ENCODE results near the gene RPL38.
"Not testable (repeated sequence)": the region's sequence is repeated elsewhere in the genome, so short reads cannot be mapped to it uniquely, and the experiment has no call there.

Gene RPL38

DNA sequence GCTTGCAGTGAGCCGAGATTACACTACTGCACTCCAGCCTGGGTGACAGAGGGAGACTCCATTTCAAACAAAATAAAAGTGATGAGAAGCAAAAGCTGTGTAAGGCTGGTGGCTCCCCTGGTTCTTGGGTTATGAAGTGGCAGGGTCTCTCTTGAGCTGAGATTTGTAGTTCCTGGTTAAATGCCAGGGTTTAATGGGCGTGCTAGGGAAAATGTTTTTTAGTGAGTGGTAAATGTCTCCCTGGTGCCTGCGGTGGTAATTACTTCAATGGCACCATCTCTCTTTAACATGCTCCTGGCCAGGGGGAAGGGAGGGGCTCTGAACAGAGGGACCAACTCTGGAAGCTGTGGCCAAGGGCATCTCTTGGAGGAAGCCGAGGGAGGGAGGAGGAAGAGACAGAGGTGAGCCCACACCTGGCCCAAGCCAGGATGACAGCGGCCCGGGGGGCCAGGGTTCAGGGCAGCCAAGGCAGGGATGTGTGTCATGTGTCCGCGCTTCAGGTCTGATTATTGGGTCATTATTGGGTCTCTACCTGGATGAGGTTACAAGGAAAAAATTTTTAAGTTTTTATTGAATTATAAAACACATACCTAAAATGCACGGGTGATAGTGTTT, 17.8 kb upstream of the RPL38 start:
- no peak for DNase-seq

DNA sequence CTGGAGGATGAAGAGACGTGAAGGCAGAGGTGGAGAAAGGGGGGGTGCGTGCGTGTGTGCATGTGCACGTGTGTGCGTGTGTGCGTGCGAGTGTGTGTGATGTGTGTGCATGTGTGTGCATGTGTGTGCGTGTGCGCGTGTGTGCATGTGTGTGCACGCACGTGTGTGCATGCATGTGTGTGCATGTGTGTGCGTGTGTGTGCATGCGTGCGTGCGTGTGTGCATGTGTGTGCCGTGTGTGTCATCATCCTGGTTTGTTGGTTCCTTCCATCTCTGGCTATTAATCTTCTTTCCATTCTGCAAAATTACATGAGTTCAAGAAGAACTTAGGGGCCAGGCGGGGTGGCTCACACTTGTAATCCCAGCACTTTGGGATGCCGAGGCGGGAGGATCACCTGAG, 17.0 kb upstream of the RPL38 start:
- no peak for DNase-seq

DNA sequence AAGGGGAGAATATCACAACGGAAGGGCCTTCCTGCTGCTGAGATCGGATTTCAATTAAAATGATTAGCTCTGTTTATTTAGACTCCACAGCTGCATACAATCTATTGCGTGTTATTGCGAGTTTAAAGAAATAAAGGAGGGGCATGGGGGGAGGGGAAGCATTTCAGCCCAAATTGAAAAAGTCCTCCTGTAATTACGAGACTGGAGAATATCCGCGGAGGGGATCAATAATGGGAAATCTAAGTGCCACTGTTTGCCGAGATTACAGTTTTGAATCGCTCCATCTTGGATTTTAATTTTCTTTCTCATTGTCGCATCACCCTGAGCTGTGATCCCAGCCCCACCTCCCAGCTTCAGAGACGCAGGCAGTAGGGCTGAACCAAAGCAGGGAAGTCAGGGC, 15.7 kb upstream of the RPL38 start:
- no peak for DNase-seq

DNA sequence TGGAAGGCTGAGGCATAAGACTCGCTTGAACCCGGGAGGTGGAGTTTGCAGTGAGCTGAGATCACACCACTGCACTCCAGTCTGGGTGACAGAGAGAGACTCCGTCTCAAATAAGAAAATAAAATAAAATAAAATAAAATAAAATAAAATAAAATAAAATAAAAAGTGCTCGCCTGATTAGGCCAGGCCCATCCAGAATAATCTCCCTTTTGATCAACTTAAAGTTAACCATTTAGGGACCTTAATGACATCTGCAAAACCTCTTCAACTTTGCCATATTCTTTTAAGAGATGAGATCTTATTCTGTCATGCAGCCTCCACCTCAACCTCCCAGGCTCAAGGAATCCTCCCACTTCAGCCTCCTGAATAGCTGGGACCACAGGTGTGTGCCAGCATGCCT, 14.8 kb upstream of the RPL38 start:
- not testable (repeated sequence) for DNase-seq

DNA sequence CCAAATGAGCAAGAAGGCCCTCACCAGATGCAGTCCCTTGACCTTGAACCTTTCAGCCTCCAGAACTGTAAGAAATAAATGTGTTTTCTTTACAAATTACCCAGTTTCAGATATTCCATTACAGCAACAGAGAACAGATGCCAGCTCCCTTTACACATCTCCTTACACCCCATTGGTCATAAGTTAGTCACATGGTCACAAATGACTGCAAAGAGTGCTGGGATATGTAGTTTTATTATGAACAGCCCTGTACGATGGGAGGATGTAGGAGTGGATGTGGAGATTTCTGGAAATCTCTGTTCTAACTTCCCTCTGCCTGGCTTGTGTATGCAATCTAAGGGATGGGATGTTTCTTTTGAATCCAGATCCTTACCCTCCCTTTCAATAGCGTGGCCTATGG, 13.3 kb upstream of the RPL38 start:
- DNase-seq, result no peak

DNA sequence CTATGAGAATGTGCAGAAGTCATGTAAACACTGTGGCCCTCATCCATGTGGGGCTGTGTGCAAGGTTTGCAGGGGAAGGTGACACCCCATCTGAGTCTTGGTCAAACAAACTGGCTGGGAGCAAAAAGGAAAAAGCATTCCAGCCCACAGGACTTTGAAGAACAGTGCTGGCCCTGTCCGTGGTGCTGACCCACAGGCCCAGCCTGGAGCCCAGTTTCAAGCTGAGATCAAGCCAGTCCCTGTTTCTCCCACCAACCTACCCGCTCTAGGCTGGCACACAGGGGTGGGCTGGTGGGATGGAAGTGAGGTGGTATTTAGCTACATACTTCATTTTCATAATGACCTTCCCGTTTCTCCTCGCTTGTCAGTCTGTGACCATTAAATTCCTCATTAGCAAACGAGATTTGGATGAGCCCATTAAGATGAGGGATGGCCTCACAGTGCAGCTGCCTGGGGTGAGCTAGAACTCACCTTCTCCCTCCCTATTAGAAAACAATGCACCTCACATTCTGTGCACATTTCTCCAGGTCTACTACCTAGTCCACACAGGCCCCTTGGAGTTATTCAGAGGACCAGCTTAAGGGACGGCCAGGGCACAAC, 12.6 kb upstream of the RPL38 start:
- no peak for DNase-seq

DNA sequence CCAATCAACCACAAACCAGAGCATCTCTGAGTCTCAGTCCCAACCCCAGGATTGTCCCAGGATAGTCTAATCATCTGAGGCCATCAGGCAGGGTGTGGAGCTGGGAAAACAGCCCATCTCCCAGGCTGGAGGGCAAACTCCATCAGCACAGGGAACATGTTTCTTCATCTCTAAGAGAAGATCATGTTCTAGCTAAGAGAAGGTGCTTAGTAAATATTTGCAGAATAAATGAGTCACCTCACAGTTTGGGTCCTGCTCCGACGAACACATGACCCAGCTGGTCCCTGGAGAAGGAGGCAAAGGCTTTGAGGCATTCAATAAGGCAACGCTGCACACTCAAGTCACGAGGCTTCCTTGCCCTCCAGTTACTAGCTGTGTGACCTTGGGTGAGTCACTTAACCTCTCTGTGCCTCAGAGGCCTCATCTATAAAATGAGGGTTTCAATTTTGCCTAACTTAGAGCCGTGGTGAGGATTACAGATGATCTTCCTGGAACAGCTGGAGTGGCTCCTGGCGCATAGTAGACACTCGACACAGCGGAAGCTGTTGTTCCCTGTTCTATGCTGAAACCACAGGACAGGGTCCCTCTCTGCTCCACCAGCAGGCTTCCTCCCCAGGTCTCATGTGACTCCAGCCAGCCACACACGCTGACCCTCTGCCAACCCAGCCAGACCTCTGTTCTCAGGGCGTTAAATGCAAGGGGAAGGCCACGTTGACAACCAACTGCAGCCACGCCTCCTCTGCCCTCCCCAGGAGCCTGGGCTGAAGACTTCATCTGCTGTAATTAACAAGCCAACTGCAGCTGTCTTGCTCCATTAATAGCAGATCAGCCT, 10.3 kb upstream of the RPL38 start:
- no peak for DNase-seq

DNA sequence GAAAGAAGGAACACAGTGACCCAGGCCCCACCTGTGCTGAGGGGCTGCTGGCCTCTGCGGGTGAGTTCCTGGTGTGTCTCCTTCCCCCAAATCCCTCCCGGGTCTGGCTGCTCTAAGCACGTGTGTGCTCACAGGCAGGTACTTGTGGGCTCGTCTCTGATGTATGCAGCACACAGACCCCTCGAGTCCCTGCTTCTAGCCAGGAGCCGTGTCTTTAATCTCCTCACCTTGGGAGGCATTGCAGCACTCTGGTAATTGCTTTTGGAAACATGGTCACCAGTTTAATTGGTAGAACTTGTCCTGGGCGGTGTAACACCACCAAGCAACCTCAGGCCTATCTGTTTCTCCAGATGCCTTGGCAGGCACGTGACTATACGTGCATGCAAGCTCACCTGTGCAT, 8.8 kb upstream of the RPL38 start:
- no peak for DNase-seq

DNA sequence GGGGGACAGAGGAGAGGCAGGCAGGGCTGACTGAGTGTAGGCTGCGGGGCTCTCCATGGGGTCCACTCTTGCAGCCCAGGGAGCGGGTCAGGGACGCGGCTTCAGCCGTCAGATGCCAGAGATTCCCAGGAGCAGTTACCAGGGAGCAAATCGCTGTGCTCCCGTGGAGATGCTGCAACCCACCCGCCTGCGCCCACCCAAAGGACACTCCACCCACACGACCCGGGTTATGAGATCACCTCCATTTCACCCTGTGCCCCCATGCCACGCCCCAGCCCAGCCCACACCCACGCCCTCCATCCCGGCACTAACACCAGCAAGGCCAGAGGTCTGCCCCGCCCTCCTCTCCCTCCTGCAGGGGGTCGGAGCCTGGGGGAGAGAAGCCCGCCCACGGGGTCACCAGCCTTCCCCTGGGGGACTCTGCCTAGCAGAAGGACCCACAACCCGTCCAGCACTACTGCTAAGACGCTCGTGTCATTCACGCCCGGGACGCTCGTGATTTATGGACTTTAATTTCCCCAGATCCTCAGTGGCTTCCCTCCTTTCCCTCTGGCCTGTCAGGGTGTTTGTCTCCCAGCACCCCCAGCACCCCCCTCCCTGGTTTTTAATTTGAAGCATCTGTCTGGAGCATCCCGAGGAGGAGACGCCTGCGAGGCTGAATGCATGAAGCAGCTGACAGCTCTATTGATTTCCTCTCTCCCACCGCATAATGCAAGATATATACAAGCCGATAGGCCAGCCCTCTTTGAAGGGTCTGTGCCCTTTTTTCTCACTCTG, 6.7 kb upstream of the RPL38 start:
- DNase-seq, result no peak

DNA sequence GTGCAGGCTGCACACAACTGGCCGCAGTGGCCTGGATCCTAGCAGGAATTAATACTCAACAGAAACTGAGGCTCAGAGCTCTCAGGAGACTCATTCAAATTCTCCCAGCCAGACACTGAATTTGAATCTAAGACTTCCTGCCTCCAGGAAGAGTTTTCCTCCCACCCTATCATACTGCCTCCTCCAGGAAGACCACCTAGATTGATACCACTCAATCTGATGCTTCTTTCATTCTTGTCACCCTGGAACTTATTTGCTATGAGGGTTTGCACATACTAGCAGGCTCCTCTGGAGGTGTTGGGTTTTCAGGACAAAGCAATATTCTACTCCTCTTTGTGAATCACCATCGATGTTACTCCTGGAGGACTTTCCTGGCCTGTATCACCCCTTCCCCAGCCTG, 5.7 kb upstream of the RPL38 start:
- DNase-seq, result no peak

DNA sequence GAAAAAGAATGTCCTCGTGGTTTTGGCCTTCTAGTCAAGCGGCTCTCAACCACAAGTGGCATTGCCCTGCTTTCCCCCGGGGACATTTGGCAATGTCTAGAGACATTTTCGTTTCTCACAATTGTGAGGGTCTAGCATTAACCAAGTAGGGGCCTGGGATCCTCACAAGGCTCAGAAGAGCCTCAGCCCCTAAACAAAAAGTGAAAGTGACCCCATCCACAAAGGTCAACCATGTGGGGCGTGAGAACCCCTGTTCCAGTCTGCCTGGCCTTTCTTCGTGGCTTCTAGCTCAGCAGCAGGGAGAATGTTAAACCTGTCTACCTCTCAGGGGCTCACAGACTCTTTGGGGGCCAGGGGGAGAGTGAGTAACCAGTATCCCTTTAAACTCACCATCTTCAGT, 4.8 kb upstream of the RPL38 start:
- no peak for DNase-seq

DNA sequence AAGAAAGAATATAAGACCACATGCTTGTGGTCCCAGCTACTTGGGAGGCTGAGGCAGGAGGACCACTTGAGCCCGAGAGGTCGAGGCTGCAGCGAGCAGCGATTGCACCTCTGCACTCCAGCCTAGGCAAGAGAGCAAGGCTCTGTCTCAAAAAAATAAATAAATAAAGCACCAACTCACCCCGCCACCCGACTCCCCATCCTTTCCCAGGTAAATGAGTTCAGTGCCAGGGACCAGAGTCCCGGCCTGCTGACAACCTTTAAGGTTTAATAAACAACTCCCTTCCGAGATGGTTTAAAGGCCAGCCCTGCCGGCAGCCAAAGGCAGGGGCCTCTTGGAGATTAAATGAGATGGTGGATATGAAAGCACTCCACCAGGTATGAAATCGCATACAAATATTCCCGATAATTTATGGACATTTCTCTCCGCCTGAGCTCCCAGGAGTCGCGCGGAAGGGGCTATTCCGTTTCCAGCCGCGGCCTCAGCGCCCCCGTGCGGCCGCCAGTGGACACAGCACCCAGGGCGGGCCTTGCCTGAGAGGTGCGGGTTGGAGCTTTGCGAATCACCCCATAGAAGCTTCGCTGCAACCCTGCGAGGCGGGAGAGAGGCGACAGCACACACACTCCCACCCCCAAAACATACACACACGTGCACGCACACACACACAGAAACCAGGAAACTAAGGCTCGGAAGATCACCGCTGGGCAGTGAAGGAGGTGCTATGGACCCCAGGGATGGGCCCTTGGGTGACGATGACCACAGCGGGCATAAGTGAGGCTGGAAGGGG, 4.0 kb upstream of the RPL38 start:
- DNase-seq, result peak; percentile 33 to 43 (median 39)

DNA sequence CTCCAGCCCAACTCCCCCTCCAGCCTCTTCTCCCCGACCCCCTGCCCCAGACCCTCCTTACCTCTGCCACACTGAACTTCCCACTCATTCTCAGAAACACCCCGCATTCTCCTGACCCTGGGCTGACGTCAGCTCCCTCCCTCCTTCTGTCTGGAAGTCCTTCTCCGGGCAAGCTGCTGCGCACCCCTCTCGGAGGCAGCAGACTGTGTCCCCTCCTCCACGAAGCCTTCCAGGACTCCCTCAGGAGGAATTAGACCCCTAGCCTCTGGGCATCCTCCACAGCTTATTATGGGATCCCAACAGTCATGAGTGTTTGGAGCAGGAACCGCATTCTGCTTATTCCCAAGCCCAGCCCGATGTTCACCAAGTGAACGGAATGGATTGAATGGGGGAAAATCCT, 3.4 kb upstream of the RPL38 start:
- DNase-seq, result no peak

DNA sequence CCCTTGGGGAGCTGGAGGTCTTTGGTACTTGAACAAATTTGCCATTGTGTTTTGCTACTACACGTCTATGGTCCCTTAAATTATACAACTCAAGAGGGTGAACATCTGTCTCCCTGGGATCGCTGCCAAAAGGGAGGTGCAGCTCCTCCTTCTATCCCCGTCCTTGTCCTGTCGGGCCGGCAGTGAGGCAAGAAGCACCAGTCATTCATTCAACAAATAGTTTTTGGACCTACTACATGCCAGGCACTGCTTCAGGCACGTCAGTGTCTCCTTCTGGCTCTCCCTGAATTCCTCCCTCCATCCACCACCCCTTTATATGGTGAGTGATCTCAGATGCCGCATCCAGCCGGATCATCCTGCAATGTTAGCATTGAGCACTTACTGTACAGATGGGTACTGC, 2.2 kb upstream of the RPL38 start:
- no peak for DNase-seq

DNA sequence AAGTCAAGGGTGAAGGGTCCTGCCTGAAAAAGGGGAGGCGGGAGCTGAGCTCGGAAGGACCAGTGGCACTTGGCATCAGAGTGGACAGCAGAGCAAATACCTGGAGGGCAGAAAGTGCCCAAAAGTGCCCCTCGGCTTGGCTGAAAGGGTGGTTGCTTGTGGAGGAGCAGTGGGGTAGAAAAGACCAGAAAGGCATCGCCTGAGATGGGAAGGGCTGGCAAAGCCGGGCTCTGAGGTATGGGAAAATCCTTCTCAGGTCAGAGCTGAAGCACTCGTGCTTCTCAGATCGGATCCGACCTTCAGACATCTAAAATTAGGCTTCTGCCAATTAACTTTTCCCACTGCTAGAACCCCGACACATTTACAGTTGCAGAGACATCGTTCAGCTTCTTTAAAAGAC, 1.5 kb upstream of the RPL38 start:
- DNase-seq, result no peak

DNA sequence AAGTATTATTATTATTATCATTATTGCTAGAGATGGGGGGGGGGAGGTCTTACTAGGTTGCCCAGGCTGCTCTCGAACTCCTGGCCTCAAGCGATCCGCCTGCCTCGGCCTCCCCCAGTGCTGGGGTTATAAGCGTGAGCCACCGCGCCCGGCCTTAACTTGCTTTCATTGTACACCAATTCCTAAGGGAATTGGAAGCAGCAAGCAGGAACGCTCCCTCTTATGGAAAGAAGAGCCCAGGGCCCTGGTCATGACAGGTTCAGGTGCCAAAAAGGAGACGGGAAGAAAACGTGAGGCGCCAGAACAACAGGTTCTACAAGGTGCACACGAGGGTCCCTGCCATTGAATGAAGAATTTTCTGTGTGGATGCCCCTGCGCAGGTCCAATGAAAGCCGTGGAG, 540 bp upstream of the RPL38 start:
- DNase-seq, result no peak

DNA sequence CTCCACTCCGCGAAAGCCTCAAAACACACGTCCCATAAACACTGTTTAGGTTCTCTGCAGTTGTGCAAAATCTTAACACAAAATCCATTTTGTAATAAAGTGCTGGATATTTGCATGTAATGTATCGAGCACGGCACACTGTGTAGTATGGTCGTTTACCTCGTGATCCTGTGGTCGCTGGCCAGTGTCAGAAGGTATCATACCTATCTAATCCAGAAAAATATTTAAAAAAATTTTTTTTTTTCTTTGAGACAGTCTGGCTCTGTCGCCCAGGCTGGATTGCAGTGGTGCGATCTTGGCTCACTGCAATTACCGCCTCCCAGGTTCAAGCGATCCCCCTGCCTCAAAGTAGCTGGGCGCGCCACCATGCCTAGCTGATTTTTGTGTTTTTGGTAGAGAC, 996 bp downstream of the RPL38 start:
- no peak for DNase-seq

DNA sequence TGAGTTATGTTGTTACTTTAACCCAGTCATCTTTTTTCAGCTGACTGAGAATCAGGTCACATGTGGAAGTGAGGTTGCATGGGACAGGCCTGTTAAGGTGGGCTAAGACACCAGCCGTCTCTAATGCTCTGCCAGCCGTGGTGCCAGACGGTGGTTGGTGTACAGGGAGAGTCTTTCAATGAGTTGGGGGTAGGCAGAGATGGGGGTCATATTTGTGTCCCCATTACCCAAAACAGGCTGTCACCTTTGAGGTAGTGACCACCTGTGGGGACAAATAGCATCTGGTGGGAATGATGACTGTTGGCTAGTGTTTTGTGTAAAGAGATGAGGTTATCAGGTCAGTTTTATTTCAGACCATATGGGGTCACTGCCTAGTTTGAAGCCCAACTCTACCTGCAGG, 1.8 kb downstream of the RPL38 start:
- no peak for DNase-seq

DNA sequence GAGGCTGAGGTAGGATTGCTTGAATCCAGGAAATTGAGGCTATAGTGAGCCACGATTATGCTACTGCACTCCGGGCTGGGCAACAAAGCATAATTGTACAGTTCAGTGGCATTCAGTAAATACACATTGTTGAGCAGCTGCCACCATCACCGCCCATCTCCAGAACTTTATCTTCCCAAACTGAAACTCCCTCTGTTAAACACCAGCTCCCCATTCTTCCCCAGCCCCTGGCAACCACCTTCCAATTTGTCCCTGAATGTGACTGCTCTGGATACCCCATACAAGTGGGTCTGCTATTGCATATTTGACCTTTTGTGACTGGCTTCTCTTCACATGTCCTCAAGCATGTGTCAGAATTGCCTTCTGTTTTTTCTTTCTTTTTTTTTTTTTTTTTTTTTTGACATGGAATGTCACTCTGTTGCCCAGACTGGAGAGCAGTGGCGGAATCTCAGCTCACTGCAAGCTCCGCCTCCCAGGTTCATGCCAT, 2.9 kb downstream of the RPL38 start:
- DNase-seq, result no peak

DNA sequence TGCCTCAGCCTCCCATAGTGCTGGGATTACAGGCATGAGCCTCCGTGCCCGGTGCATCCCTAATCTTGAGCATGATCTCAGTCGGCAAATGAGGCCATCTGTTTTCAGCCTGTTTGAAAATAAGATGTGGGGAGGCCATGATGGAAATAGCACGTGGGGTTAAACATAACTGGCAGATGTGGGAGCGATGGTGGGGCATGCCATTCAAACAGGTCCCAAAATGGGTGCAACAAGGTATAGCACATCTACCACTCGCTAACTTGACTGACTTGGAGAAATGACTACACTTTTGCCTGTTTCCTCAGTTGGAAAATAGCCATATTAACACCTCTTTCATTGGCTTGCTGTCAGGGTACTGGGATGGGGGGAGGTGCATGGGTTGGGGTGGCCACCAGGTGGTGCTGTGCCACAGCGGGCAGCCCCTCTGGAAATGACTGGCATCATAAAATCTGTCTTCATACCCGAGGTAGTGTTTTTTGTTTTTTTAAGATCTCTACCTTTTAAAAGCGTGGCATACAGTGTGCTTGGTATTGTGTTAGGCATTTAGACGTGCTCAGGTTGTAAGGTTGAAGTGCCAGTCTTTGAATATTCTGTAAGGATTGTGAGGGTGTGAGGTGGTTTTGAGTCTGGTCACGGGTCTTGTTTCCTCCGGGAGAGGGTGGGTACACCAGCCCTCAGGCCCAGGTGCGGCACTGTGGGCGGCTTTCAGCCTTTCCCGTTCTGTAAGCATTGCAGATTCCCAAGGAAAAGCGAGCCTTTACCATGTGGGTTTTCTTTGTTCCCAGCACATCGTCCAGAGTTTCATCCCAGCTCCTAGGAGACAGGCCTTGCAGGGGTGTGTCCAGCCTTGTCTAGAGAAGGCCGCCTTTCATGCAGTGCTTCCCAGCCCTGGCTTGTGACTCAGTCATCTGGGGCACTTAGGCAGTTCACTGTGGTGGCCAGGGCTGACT, 7.0 kb downstream of the RPL38 start:
- peak; percentile 61 to 70 (median 66) for DNase-seq

DNA sequence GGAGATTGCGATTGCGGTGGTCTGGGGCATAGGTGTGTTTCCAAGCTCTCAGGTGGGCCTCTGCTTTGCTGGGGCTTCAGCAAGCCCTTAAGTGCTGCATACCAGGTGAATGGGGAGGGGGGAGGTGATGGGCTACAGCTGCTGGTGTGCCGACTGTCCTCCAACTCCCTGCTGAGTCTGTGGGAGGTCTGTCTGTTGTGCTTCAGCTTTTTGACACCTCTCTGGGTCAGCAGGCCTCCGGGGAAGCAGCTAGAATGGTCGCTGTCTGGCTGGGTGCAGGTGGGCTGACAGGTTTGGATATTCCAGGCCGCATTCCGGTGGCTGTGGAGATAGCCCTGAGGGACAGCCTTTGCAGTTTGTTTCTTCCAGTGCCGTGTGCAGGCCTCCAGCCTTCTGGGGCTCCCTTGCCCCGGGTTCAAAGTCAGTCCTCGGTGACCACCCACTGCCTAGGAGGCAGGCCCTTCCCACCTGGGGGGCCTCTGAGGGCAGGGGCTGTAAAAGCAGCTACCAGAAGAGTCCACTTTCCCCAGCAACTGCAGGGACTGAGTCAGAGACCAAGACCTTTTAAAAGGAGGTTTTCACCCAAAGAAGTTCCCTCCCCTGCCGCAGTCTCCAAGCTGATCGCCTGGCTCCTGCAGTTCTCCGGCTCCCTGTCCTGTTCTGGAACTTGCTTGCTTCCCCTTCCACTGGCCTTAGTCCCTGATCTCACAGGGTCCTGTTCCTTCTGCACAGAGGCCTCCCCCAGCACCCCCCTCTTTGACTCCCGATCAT, 7.8 kb downstream of the RPL38 start:
- no peak for DNase-seq
